ENCODE results near the gene VEPH1.
"Not testable (repeated sequence)": the region's sequence is repeated elsewhere in the genome, so short reads cannot be mapped to it uniquely, and the experiment has no call there.

VEPH1 gene

GRCh38 chr3:157381606-157382005 lies 121.6 kb downstream of the VEPH1 start:
- no peak for DNase-seq

- DNase-seq = no peak
These were observed 123.6 kb downstream of the VEPH1 start for GRCh38 chr3:157379525-157380140.

GRCh38 chr3:157376603-157377300 lies 126.5 kb downstream of the VEPH1 start:
- DNase-seq = no peak

- DNase-seq = no peak
These were observed 127.8 kb downstream of the VEPH1 start for GRCh38 chr3:157375342-157375986.

- DNase-seq = no peak
These were observed 128.3 kb downstream of the VEPH1 start for GRCh38 chr3:157374933-157375332.

- DNase-seq = no peak
These were observed 129.4 kb downstream of the VEPH1 start for GRCh38 chr3:157373783-157374182.

GRCh38 chr3:157370867-157371266 lies 132.3 kb downstream of the VEPH1 start:
- no peak for DNase-seq

GRCh38 chr3:157369727-157370421 lies 133.3 kb downstream of the VEPH1 start:
- DNase-seq = no peak

GRCh38 chr3:157368171-157368570 lies 135.0 kb downstream of the VEPH1 start:
- no peak for DNase-seq

- no peak for DNase-seq
These were observed 139.8 kb downstream of the VEPH1 start for GRCh38 chr3:157363393-157363792.

GRCh38 chr3:157362348-157362747 lies 140.9 kb downstream of the VEPH1 start:
- no peak for DNase-seq

- DNase-seq = no peak
These were observed 143.2 kb downstream of the VEPH1 start for GRCh38 chr3:157360044-157360443.

GRCh38 chr3:157356541-157356940 lies 146.7 kb downstream of the VEPH1 start:
- no peak for DNase-seq

- no peak for DNase-seq
These were observed 147.9 kb downstream of the VEPH1 start for GRCh38 chr3:157355276-157355675.

GRCh38 chr3:157354722-157355121 lies 148.5 kb downstream of the VEPH1 start:
- no peak for DNase-seq

GRCh38 chr3:157354254-157354653 lies 149.0 kb downstream of the VEPH1 start:
- DNase-seq = no peak

GRCh38 chr3:157353652-157354051 lies 149.6 kb downstream of the VEPH1 start:
- DNase-seq = no peak

GRCh38 chr3:157351981-157352380 lies 151.2 kb downstream of the VEPH1 start:
- no peak for DNase-seq

GRCh38 chr3:157350651-157351050 lies 152.6 kb downstream of the VEPH1 start:
- not testable (repeated sequence) for DNase-seq

- not testable (repeated sequence) for DNase-seq
These were observed 154.7 kb downstream of the VEPH1 start for GRCh38 chr3:157348304-157349075.

- no peak for DNase-seq
These were observed 155.5 kb downstream of the VEPH1 start for GRCh38 chr3:157347577-157348303.

Measured in activated CD4-positive, CD25-positive, alpha-beta regulatory T cell (primary cell).